ENCODE measurements around the gene STC2.

DNA sequence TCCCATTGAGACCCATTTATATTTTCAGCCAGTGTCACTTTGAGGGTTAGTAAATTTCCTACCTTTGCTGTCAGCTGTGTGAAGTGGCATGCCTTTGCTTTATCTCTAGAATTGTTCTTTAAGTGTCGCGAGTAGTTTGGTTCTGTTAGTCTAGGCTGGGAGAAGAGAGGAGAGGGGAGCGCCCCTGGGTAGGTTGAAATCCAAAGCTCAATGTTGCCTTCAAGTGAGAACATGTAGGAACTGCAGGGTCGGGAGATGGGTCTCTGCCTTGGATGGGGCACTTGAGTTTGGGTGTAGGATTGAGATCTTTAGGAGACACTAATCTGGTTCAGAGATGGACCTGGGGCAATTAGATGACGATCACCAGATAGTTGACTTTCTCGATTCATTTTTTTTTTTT, 46.3 kb downstream of the STC2 start:
- TF ChIP-seq, protein P1, sequence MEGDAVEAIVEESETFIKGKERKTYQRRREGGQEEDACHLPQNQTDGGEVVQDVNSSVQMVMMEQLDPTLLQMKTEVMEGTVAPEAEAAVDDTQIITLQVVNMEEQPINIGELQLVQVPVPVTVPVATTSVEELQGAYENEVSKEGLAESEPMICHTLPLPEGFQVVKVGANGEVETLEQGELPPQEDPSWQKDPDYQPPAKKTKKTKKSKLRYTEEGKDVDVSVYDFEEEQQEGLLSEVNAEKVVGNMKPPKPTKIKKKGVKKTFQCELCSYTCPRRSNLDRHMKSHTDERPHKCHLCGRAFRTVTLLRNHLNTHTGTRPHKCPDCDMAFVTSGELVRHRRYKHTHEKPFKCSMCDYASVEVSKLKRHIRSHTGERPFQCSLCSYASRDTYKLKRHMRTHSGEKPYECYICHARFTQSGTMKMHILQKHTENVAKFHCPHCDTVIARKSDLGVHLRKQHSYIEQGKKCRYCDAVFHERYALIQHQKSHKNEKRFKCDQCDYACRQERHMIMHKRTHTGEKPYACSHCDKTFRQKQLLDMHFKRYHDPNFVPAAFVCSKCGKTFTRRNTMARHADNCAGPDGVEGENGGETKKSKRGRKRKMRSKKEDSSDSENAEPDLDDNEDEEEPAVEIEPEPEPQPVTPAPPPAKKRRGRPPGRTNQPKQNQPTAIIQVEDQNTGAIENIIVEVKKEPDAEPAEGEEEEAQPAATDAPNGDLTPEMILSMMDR (IDR thresholded peaks at IDR 0.05): no peak
- no peak for TF ChIP-seq POLR2A (IDR thresholded peaks at IDR 0.05)
